Fibroblast of the aortic adventitia (primary cell): ENCODE results near the gene MRPL9. TPM values are rescaled to one million over a fixed set of nuclear protein-coding genes. Genes with fewer than 3 reads are reported as not detected.
"Not testable (repeated sequence)": the region's sequence is repeated elsewhere in the genome, so short reads cannot be mapped to it uniquely, and the experiment has no call there.

Experiments used
- DNase-seq: peaks from one replicate; pipeline ENCODE4 v3.0.0-alpha.2; 2010; ENCODE audit warnings: low read depth
- H3K4me3 ChIP-seq: 2 replicates; pipeline ENCODE4 v1.5.1; 2011; ENCODE audit warnings: low read depth, mild to moderate bottlenecking, control low read depth, low read length, moderate library complexity
- total RNA-seq: library from RNA; depleted of rRNA; stranded (reverse); fragments of >200 nt; gene quantifications from 2 replicates; pipeline ENCODE4 v1.2.3, GENCODE V29; 2012; ENCODE audit warnings: low replicate concordance
- TF ChIP-seq, protein P1 (sequence below): IDR thresholded peaks from 2 replicates; pipeline ENCODE4 v1.5.1; 2011; ENCODE audit warnings: mild to moderate bottlenecking, low read length, control low read depth, inconsistent platforms; ENCODE audit not compliant: insufficient read depth

Gene MRPL9
- total RNA-seq, 1 donor: 57.6 TPM

DNA sequence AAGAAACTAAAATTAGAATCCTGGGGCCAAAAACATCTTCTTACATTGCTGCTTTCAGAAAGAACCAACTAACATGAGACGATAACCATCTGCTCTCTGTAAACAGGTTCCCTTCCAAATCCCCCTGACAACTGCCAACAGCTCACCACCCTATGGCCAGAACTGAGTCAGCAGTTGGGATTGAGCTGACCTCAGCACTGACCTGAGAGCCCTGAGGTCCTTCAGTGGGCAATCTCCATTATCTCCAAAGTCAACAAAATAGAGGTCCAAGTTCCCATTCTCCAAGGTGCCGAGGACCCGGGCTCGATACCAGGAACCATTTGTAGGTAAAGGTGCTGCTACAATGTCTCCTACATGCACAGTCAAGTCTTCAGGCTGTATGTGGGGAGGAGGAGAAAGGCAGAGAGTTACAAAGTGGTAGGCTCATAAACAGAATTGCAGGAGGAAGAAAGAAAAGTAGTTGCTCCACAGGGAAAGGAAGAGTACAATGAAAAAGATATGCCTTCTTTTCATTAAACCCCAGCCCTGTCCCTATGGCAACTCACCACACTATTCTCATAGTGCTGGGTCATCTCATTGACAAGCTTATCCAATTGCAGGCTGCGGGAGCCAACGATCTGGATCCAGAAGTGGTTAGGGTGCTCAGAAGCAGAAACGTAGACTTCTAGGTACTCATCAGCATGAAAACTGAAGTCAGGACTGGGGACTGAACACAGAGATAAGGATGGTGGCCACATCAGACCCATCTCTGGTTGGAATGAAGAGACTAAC is 12.8 kb upstream of the MRPL9 start:
- no peak overlapping the region for H3K4me3 ChIP-seq
- DNase-seq: no peak
- TF ChIP-seq, protein P1, sequence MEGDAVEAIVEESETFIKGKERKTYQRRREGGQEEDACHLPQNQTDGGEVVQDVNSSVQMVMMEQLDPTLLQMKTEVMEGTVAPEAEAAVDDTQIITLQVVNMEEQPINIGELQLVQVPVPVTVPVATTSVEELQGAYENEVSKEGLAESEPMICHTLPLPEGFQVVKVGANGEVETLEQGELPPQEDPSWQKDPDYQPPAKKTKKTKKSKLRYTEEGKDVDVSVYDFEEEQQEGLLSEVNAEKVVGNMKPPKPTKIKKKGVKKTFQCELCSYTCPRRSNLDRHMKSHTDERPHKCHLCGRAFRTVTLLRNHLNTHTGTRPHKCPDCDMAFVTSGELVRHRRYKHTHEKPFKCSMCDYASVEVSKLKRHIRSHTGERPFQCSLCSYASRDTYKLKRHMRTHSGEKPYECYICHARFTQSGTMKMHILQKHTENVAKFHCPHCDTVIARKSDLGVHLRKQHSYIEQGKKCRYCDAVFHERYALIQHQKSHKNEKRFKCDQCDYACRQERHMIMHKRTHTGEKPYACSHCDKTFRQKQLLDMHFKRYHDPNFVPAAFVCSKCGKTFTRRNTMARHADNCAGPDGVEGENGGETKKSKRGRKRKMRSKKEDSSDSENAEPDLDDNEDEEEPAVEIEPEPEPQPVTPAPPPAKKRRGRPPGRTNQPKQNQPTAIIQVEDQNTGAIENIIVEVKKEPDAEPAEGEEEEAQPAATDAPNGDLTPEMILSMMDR: no peak

DNA sequence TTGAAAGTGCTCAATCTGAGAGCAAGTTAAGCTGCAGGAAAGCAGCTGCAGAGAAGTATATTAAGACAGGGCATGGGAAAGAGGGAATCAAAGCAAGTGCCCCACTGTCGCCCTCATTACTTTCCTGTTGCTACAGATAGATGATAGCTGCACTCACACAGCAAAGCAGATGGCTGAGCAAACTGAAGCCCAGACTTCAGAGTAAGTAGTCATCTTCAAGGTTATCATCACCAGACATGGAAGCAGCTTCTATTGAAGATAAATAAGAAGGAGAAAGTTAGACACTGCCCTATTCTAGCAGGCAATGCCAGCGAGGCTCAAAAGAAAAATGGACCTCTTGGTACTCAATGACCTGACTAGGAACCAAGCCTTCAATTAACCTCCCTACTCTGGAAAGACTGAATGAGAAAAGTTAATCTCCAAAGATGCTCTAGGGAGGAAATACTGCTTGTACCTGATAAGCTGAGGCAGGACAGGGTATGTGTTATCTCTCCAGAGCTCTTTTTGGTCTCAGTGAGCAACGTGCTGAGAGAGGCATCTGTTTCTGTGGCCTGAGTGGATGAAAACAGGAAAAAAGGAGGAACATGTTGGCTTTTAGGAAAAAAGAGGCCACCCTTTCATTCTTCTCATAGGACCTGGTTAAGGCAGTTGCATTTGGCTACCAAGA is 11.1 kb upstream of the MRPL9 start:
- TF ChIP-seq, protein P1: no peak
- no peak for DNase-seq
- H3K4me3 ChIP-seq: no peak overlapping the region

DNA sequence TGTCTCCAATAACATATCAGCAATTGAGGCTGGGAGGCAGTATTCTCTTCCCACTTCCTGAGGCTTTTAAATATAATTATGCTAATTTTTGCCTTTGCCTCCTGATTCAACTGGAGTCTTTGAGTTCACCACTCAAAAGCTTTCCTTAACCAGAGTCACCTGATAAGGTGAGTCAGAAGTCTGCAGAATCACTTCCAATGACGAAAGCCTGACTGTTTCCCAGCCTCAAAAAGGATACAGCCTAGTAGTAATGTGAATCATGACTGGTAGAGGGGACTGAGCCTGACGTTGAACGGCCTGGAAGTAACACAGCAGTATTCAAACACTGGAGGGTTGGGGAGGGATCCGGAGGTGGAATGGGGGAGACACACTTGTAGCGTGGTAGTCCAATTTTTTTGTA is 10.4 kb upstream of the MRPL9 start:
- DNase-seq: peak; percentile 46
- H3K4me3 ChIP-seq: no peak overlapping the region
- TF ChIP-seq, protein P1: no peak

DNA sequence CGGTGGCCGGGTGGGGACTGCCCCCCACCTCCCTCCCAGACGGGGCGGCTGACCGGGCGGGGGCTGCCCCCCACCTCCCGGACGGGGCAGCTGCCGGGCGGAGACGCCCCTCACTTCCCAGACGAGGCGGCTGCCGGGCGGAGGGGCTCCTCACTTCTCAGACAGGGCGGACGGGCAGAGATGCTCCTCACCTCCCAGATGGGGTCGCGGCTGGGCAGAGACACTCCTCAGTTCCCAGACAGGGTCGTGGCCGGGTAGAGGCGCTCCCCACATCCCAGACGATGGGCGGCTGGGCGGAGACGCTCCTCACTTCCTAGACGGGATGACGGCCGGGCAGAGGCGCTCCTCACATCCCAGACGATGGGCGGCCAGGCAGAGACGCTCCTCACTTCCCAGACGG is 6.0 kb upstream of the MRPL9 start:
- not testable (repeated sequence) for DNase-seq

DNA sequence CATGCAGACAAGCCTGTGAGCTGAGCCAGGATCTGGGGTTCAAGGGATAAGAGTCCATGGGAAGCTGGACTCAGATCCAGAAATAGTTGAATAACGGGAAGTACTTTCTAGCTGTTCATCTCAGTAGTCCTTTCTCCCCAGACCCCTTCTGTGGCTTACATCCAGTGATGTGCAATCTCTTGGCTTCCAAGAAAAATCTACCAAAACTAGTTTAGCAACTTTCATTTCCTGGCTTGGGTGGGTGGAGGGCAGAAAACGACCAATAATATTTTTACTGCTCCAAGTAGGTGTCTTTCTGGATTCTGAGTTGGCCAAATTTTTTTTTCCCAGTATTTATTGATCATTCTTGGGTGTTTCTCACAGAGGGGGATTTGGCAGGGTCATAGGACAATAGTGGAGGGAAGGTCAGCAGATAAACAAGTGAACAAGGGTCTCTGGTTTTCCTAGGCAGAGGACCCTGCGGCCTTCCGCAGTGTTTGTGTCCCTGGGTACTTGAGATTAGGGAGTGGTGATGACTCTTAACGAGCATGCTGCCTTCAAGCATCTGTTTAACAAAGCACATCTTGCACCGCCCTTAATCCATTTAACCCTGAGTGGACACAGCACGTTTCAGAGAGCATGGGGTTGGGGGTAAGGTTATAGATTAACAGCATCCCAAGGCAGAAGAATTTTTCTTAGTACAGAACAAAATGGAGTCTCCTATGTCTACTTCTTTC is 5.2 kb upstream of the MRPL9 start:
- H3K4me3 ChIP-seq, DNase-seq: not testable (repeated sequence)

More for the DNA sequence above, 6.0 kb upstream of the MRPL9 start:
- H3K4me3 ChIP-seq: not testable (repeated sequence)

DNA sequence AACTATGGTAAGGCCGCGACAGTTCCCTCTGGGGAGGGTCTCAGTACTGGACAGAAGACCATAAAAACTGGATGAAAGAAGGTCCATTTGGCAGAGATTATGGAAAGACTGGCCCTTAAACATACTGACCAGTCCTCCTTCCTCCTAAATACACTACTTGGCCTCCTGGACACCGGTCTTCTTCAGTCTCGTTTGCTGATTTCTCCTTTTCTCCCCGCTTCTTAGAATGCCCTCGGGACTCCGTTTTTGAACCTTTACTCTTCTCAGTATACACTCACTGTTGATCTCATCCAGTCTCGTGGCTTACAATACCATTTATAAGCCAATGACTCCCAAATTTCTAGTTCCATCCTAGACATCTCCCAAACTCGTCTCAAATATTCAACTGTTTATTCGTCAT is 694 bp upstream of the MRPL9 start:
- peak; percentile 17 for DNase-seq
- H3K4me3 ChIP-seq: peak overlapping the region; percentile 91
- TF ChIP-seq, protein P1: no peak

DNA sequence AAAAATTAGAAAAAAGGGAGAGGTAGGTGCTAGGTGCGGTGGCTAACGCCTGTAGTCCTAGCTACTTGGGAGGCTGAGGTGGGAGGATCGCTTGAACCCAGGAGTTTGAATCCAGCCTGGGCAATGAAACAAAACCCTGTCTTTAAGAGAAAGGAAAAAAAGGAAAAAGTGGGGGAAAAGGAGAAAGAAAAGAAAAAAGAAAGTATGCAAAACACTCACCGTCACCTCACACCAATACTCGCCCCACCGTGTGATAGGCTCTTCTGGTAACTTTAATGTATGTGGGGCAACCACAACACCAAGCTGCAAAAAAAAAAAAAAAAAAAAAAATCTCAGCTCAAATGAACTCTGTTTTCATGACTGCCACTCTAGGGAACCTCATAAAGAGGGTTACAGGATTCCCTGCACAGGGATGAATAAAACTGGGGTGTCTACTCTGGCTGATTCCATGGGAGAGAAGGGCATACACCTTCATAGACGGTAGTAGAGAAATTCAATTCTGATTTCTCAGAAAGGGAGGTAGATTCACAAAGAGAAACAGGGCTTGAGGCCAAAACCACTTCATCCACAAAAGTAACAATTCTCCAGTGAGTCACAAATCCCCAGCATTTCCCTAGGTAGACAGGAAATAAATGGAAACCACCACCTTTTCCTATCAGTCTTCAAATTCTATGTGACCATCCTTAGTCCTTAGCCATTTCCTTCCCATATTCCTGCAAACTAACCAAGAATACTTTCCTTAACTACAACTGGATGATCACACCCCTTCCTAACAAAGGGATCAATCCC is 2.5 kb downstream of the MRPL9 start:
- TF ChIP-seq, protein P1: no peak
- no peak overlapping the region for H3K4me3 ChIP-seq
- DNase-seq: no peak
